ENCODE measurements around the gene DCAF4. TPM values are rescaled to one million over a fixed set of nuclear protein-coding genes. Genes with fewer than 3 reads are reported as not detected.

DCAF4 gene
- polyA plus RNA-seq, 1 of the 3 experiments (the other 2 are of a cell fraction): 17.9 TPM

GRCh38 chr14:72880164-72880563 lies 46.1 kb upstream of the DCAF4 start:
- ChIA-PET POLR2A (no interaction called here), CTCF (no interaction called here)
- Histone ChIP-seq H3K9me2 (no peaks in the 10 kb centered on the region), H3K4me3 (ENCODE audit: low read depth in 2 of 2, low read length in 1 of 2) (no peak overlapping the region), H3F3A (replicated peaks; ENCODE audit: insufficient read depth) (no peaks in the 10 kb centered on the region), H4K20me1 (ENCODE audit: insufficient read depth) (no peaks in the 10 kb centered on the region), H3K4me2 (no peak overlapping the region), H3K4me1 (ENCODE audit: control insufficient read depth in 1 of 2, insufficient read depth in 2 of 2, low read depth in 1 of 2, low read length in 1 of 2) (no peaks in the 10 kb centered on the region; a peak in 2 of 4 replicates), H3K9ac (no peak overlapping the region), H3K27ac (ENCODE audit: low read depth in 2 of 2, low read length in 1 of 2) (no peak overlapping the region), H2AFZ (ENCODE audit: low read depth) (no peak overlapping the region), H3K27me3 (ENCODE audit: insufficient read depth) (no peaks in the 10 kb centered on the region), H3K79me2 (ENCODE audit: insufficient read depth) (no peaks in the 10 kb centered on the region), H3K36me3 (replicated peaks in 1 of 2; ENCODE audit: control insufficient read depth in 1 of 2, insufficient read depth in 2 of 2, low read length in 1 of 2) (no peaks in the 10 kb centered on the region), H3K9me3 (no peaks in the 10 kb centered on the region)
- WGBS (ENCODE audit: low lambda C conversion rate): 40% methylated on average over 2 of the region's 2 CpGs
- DNase-seq: no peak
- TF ChIP-seq FOXJ3 (CRISPR knock-in tag; IDR thresholded peaks at IDR 0.05) (no peak), RFX5 (IDR thresholded peaks at IDR 0.05; ENCODE audit: low read length) (no peak), CTCF (IDR thresholded peaks at IDR 0.05) (no peak), TAF1 (IDR thresholded peaks at IDR 0.05; ENCODE audit: borderline replicate concordance, low read depth, low read length) (no peak), USF1 (IDR thresholded peaks at IDR 0.05; ENCODE audit: borderline replicate concordance, low read depth) (no peak), MEF2A (IDR thresholded peaks at IDR 0.05; ENCODE audit: borderline replicate concordance, low read depth) (no peak), TCF12 (IDR thresholded peaks at IDR 0.05) (no peak), SIN3A (IDR thresholded peaks at IDR 0.05; ENCODE audit: borderline replicate concordance, low read depth, low read length) (no peak), ELF1 (IDR thresholded peaks at IDR 0.05) (no peak)

GRCh38 chr14:72880820-72881219 lies 45.4 kb upstream of the DCAF4 start:
- no peak for DNase-seq
- WGBS (ENCODE audit: low lambda C conversion rate): 35% methylated on average over 2 of the region's 2 CpGs
- ChIA-PET CTCF (no interaction called here), POLR2A (no interaction called here)
- H2AFZ ChIP-seq (ENCODE audit: low read depth): no peak overlapping the region
- H3K9me2 ChIP-seq: no peaks in the 10 kb centered on the region
- no peak overlapping the region for H3K27ac ChIP-seq (ENCODE audit: low read depth in 2 of 2, low read length in 1 of 2)
- H3K79me2 ChIP-seq (ENCODE audit: insufficient read depth): no peaks in the 10 kb centered on the region
- no peaks in the 10 kb centered on the region for H3K36me3 ChIP-seq (replicated peaks in 1 of 2; ENCODE audit: control insufficient read depth in 1 of 2, insufficient read depth in 2 of 2, low read length in 1 of 2)
- no peak overlapping the region for H3K4me2 ChIP-seq
- no peaks in the 10 kb centered on the region; a peak in 2 of 4 replicates for H3K4me1 ChIP-seq (ENCODE audit: control insufficient read depth in 1 of 2, insufficient read depth in 2 of 2, low read depth in 1 of 2, low read length in 1 of 2)
- no peaks in the 10 kb centered on the region for H3K9me3 ChIP-seq
- no peaks in the 10 kb centered on the region for H3F3A ChIP-seq (replicated peaks; ENCODE audit: insufficient read depth)
- no peaks in the 10 kb centered on the region for H3K27me3 ChIP-seq (ENCODE audit: insufficient read depth)
- no peak for TF ChIP-seq GATA2 (CRISPR knock-in tag; IDR thresholded peaks at IDR 0.05)
- TF ChIP-seq PBX3 (IDR thresholded peaks at IDR 0.05): no peak
- TF ChIP-seq TAF1 (IDR thresholded peaks at IDR 0.05; ENCODE audit: borderline replicate concordance, low read depth, low read length): no peak
- no peak for TF ChIP-seq RXRA (IDR thresholded peaks at IDR 0.05; ENCODE audit: borderline replicate concordance, low read depth)
- no peak for TF ChIP-seq YY1 (IDR thresholded peaks at IDR 0.05; ENCODE audit: low read depth)
- TF ChIP-seq USF1 (IDR thresholded peaks at IDR 0.05; ENCODE audit: borderline replicate concordance, low read depth): no peak
- no peak for TF ChIP-seq EZH2phosphoT487 (IDR thresholded peaks at IDR 0.05; ENCODE audit: borderline replicate concordance, low read depth)
- no peaks in the 10 kb centered on the region for H4K20me1 ChIP-seq (ENCODE audit: insufficient read depth)
- no peak overlapping the region for H3K4me3 ChIP-seq (ENCODE audit: low read depth in 2 of 2, low read length in 1 of 2)
- no peak overlapping the region for H3K9ac ChIP-seq
